ENCODE results near the gene LAMA2. TPM values are rescaled to one million over a fixed set of nuclear protein-coding genes. Genes with fewer than 3 reads are reported as not detected.
"Not testable (repeated sequence)": the region's sequence is repeated elsewhere in the genome, so short reads cannot be mapped to it uniquely, and the experiment has no call there.

LAMA2 gene
- total RNA-seq, 1 experiment from 2014 or later: 0.18 TPM

DNA sequence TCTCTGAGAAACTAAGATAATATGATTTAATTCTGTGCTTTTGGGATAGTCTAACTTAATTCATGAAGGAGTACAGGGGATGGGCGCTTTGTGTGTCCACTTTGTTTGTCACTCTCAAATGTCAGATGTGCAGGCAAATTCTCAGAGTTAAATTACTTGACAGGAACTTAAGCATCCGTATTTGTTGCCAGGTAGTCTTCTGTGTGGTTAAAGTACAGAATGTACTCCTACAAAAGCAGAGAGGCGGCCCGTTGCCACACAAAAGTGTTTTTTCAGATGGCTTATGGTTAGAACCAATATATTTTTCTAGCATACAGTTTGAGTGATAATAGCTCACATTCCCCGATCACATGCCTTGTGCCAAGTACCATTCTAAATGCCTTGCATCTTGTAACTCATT lies 234.4 kb downstream of the LAMA2 start:
- DNase-seq (ENCODE audit: low read depth): no peak

DNA sequence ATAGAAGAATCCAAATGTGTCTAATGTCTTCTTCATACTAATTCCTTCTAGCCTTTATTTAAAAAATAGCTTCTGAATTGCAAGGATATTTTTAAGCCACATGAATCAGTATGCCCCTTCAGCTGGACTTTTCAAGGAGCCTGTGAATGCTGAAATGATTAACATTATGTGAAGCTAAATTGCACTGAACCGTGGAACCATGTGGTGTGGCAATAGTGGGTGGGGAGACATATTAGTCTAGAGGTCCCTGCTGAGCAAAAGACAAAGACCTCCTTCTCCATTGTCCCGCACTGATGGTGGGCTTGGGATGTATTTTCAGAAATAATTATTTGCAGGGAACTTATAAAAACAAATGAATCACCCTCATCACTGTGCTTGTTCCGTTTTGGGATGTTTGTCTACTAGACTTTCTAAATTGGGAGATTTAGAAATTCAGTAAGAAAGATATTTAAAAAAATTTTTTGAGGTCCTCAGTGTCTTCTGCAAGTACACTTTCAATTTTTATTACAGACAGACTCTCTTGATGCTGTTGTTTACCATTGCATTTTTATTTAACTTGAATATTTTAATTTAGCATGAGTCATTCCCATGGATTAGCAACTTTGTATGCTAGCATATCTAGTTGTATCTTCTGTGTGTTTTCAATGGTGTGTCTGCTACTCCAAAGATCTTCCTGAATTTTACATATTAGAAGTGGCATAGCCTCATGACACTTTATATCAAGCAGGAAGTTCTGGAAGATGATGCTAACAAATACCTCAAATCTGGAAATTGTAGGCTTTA lies 238.1 kb downstream of the LAMA2 start:
- DNase-seq (ENCODE audit: low read depth): no peak

DNA sequence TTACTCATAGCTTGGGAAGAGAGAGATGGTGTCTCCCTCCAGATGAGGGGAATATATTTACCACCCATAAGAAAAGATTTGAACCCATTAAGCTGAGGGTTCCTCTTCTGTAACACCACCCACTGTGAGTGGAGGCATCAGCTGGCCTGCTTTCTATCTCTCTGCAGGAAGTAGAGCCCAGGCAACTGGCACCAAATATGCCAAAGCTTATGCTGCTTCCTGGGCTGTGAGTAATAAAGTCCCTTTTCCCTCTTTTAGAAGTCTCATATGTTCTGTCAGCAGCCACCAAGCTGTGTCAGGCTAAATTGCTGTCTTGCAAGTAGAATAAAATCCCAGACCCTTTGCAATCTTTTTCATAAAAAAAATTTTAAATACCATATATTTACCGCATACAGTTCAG lies 241.4 kb downstream of the LAMA2 start:
- DNase-seq (ENCODE audit: low read depth): no peak

DNA sequence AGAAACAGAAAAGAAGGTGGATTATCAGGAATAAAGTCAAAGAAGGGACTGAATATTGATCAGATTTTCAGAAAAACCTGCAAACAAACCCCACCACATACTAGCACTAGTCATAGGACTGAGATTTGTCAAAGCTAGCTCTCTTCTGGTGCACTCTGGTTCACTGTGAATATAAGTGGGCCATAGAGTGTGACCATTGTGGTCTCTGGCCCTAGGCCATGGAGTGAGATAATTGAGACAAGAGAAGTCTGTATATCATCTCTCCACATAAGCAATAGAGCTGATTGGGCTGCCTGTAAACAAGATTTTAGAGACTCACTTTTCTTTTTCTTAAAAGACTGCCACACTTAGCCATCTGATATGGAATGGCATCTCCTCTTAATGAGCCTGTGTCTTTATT lies 247.2 kb downstream of the LAMA2 start:
- DNase-seq (ENCODE audit: low read depth): no peak

GRCh38 chr6:129130959-129131681 lies 248.2 kb downstream of the LAMA2 start:
- DNase-seq (ENCODE audit: low read depth): no peak

DNA sequence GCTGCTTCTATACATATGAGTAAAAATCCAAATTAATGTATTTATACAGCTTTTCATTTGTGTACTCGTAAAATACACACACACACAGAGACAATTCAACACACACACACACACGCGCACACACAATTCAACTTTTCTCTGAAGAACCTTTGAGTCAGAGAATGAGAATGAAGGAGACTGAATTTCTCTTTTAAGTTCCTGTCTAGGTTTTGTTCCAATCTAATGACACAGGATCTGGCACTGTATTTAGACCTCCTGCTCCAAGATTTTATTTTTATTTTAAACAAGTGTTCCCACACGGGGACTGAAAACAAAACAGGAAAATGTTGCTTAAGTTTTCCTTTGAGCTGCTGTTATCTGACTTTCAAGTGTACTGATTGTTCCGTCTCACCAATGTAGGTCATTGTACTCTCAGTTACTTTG lies 250.8 kb downstream of the LAMA2 start:
- no peak for DNase-seq (ENCODE audit: low read depth)

- no peak for DNase-seq (ENCODE audit: low read depth)
These were observed 251.6 kb downstream of the LAMA2 start for GRCh38 chr6:129134535-129134934.

DNA sequence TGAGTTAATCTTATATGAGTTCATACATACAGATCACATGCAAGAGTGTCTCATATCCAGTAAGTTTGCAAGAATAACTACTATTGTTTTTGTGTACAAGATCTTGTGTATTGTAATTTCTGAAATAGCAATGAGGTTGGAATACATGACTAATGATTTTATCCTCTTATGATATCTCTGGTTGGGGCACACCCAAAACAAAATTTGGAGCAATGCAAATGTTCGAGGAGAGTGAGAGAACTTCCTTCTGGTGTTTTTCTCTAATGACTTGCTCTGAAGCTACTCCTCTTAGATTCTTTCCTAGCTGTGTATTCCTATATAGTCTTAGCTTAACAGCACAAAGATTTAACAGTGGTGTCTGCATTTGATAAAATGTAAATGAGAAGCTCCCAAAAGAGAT lies 252.5 kb downstream of the LAMA2 start:
- no peak for DNase-seq (ENCODE audit: low read depth)

- no peak for DNase-seq (ENCODE audit: low read depth)
These were observed 253.8 kb downstream of the LAMA2 start for GRCh38 chr6:129136751-129137150.

GRCh38 chr6:129138739-129139405 lies 255.9 kb downstream of the LAMA2 start:
- DNase-seq (ENCODE audit: low read depth): no peak

GRCh38 chr6:129140526-129140925 lies 257.6 kb downstream of the LAMA2 start:
- no peak for DNase-seq (ENCODE audit: low read depth)

- no peak for DNase-seq (ENCODE audit: low read depth)
These were observed 258.6 kb downstream of the LAMA2 start for GRCh38 chr6:129141499-129141898.

DNA sequence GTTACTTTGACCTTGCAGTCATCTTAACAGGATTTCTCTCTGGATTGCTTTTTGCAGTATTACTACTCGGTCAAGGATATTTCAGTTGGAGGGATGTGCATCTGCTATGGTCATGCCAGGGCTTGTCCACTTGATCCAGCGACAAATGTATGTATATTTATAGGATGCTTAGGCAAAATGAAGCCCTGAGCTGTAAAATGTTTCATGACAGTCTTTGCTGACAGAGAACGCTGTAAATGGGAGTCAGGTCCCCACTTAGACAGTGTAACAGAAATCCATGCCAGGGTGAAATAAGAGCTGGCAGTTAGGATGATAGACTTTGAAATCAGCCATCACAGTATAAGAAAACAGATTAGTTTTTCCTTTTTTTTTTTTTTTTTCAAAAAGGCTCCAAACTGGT lies 264.0 kb downstream of the LAMA2 start:
- no peak for DNase-seq (ENCODE audit: low read depth)

DNA sequence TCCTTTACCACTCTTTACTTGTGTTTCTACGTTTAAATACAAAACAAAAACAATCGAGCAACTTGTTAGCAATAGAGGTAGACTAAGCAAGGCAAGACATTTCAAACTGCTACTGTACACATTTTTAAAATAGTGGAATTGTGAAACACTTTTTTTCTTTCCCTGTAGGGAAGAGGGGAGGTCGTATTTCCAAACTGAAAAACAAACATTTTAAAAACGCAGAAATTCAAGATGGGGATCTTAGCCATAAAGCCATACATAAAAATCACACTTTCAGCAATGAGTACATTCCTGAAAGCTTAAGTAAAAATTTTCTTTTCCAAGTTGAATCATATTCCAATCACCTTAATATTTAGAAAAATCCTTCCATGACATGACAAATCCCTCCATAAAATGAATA lies 267.6 kb downstream of the LAMA2 start:
- DNase-seq (ENCODE audit: low read depth): no peak

DNA sequence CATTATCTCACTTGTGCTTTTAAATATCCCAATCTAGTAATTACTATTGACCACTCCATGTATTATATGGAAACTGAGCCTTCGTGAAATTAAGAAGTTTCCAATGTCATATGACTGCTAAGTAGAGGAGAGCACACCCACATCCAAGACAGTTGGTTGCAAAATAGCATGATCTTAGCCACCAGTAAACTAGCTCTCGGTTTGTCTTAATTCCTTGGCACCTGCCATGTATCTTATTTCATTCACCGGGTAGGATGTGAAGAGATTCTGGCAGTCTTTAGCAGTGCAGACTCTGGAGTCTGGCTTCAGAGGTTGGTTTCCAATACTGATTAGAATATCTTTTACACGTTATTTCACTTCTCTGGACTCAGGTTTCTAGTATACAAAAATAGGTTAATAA lies 270.3 kb downstream of the LAMA2 start:
- DNase-seq (ENCODE audit: low read depth): no peak

DNA sequence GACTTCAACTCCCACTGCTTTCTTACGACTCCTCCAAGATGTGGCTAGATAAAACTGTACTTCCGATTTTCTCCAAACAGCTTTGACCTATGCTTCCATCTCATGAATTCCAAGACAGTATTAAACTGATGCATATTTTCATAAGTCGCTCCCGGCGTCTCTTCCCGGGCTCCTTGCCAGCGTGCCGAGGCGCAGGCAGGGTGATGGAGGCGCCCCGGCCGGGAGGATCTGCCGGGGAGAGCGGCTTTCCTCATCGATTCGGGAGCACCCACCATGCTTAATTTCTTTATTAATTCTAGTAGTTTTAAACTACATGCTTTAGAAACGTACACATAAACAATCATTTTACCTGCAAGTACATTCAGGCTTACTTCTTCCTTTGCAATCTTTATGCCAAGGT lies 276.3 kb downstream of the LAMA2 start:
- DNase-seq (ENCODE audit: low read depth): not testable (repeated sequence)

GRCh38 chr6:129162605-129163004 lies 279.7 kb downstream of the LAMA2 start:
- no peak for DNase-seq (ENCODE audit: low read depth)

GRCh38 chr6:129163551-129163950 lies 280.6 kb downstream of the LAMA2 start:
- no peak for DNase-seq (ENCODE audit: low read depth)

- no peak for DNase-seq (ENCODE audit: low read depth)
These were observed 281.1 kb downstream of the LAMA2 start for GRCh38 chr6:129164032-129164431.

DNA sequence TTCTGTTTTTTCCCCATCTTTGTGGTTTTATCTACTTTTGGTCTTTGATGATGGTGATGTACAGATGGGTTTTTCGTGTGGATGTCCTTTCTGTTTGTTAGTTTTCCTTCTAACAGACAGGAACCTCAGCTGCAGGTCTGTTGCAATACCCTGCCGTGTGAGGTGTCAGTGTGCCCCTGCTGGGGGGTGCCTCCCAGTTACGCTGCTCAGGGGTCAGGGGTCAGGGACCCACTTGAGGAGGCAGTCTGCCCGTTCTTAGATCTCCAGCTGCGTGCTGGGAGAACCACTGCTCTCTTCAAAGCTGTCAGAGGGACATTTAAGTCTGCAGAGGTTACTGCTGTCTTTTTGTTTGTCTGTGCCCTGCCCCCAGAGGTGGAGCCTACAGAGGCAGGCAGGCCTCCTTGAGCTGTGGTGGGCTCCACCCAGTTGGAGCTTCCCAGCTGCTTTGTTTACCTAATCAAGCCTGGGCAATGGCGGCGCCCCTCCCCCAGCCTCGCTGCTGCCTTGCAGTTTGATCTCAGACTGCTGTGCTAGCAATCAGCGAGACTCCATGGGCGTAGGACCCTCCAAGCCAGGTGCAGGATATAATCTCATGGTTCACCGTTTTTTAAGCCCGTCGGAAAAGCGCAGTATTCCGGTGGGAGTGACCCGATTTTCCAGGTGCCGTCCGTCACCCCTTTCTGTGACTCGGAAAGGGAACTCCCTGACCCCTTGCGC lies 289.5 kb downstream of the LAMA2 start:
- not testable (repeated sequence) for DNase-seq (ENCODE audit: low read depth)

GRCh38 chr6:129175066-129175465 lies 292.1 kb downstream of the LAMA2 start:
- no peak for DNase-seq (ENCODE audit: low read depth)

GRCh38 chr6:129177801-129178200 lies 294.9 kb downstream of the LAMA2 start:
- no peak for DNase-seq (ENCODE audit: low read depth)
